ENCODE results near the gene DZIP1.
A peak's percentile ranks its signal among the peaks of the same experiment; 100 is the strongest.
"Not testable (repeated sequence)": the region's sequence is repeated elsewhere in the genome, so short reads cannot be mapped to it uniquely, and the experiment has no call there.

DZIP1 gene

DNA sequence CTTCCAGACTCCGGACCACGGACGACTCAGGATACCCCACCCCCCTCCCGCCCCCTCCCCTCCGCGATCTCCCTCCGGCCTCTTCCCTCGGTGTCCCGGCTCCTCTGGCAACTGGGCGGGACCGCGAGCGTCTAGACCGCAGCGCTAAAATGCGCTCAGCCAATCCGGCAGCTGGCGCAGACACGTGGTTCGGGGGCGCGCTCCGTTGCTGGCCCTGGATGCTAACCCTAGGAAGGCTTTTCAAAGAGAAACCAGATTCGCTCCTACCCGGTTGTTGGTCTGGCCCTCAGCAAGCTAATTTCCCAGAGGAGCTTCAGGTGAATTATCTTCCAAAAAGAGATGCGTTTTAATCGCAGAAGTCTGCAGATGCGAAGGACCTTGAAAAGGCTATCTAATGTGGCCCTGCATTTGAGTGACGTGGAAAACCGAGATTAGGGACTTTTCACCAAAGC, at the start of gene DZIP1:
Gene DZIP1 (minus strand): TSS at position 106 of the 452 bp plus-strand sequence. CDS start 2,677 bp downstream, outside the sequence.
- H3K4me3 ChIP-seq (ENCODE audit: low read length), result peak within 1 kb of the TSS; percentile 54
- DNase-seq (ENCODE audit: low read depth), result peak; percentile 73

GRCh38 chr13:95690986-95691385, 46.5 kb upstream of the DZIP1 start:
- DNase-seq (ENCODE audit: low read depth); H3K4me3 ChIP-seq (ENCODE audit: low read length): not testable (repeated sequence)

More for the DNA sequence above, at the start of gene DZIP1:
- TF ChIP-seq, protein P1, sequence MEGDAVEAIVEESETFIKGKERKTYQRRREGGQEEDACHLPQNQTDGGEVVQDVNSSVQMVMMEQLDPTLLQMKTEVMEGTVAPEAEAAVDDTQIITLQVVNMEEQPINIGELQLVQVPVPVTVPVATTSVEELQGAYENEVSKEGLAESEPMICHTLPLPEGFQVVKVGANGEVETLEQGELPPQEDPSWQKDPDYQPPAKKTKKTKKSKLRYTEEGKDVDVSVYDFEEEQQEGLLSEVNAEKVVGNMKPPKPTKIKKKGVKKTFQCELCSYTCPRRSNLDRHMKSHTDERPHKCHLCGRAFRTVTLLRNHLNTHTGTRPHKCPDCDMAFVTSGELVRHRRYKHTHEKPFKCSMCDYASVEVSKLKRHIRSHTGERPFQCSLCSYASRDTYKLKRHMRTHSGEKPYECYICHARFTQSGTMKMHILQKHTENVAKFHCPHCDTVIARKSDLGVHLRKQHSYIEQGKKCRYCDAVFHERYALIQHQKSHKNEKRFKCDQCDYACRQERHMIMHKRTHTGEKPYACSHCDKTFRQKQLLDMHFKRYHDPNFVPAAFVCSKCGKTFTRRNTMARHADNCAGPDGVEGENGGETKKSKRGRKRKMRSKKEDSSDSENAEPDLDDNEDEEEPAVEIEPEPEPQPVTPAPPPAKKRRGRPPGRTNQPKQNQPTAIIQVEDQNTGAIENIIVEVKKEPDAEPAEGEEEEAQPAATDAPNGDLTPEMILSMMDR (IDR thresholded peaks at IDR 0.05; ENCODE audit: insufficient read depth, low read depth, low read length, missing control alignments), result no peak

DNA sequence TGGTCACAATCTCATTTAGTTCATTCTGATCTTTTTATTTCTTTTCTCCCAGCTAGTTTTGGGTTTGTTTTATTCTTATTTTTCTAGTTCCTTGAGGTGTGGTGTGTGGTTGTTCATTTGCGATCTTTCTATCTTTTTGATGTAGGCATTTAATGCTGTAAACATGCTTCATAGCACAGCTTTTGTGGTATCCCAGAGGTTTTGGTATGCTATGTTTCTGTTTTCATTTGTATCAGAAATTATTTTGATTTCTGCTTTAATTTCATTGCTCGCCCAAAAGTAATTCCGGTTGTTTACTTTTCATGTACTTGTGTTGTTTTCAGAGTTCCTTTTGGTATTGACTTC, 45.0 kb upstream of the DZIP1 start:
- TF ChIP-seq, protein P1 (IDR thresholded peaks at IDR 0.05; ENCODE audit: insufficient read depth, low read depth, low read length, missing control alignments), result no peak
- H3K4me3 ChIP-seq (ENCODE audit: low read length), result no peak overlapping the region
- no peak for DNase-seq (ENCODE audit: low read depth)

DNA sequence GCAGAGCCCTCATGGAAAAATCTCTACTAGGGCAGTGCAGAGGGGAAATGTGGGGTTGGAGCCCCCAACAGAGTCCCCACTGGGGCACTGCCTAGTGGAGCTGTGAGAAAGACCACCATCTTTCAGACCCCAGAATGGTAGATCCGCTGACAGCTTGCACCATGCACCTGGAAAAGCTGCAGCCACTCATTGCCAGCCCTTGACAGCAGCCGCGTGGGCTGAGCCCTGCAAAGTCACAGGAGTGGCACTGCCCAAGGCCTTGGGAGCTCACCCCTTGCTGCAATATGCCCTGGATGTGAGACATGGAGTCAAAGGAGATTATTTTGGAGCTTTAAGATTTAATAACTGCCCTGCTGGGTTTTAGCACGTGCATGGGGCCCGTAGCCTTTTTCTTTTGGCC, 40.5 kb upstream of the DZIP1 start:
- not testable (repeated sequence) for H3K4me3 ChIP-seq (ENCODE audit: low read length); DNase-seq (ENCODE audit: low read depth)

GRCh38 chr13:95684418-95684817, 39.9 kb upstream of the DZIP1 start:
- no peak for DNase-seq (ENCODE audit: low read depth)
- H3K4me3 ChIP-seq (ENCODE audit: low read length), result no peak overlapping the region
- TF ChIP-seq, protein P1 (IDR thresholded peaks at IDR 0.05; ENCODE audit: insufficient read depth, low read depth, low read length, missing control alignments), result no peak

GRCh38 chr13:95679722-95680121, 35.2 kb upstream of the DZIP1 start:
- TF ChIP-seq, protein P1 (IDR thresholded peaks at IDR 0.05; ENCODE audit: insufficient read depth, low read depth, low read length, missing control alignments), result no peak
- no peak for DNase-seq (ENCODE audit: low read depth)
- no peak overlapping the region for H3K4me3 ChIP-seq (ENCODE audit: low read length)

DNA sequence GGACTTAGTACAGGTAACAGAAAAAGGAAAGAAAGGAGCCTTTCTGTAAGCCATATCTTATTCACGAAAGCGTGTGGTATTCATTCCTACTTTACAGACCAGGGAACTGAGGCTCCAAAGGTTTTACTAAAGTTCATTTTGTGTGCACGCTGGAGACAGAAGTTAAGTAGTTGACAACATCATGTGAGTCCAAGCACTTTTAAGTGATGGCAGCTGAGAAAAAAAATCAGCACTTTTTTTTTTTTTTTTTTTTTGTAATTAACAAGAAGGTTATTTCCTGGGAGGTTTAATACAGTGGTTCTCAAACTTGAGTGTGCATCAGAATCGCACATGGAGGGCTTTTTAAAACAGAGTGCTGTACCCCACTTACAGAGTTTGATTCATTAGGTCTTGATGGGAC, 34.5 kb upstream of the DZIP1 start:
- H3K4me3 ChIP-seq (ENCODE audit: low read length), result peak overlapping the region; percentile 9
- DNase-seq (ENCODE audit: low read depth), result no peak
- TF ChIP-seq, protein P1 (IDR thresholded peaks at IDR 0.05; ENCODE audit: insufficient read depth, low read depth, low read length, missing control alignments), result no peak

GRCh38 chr13:95677564-95678266, 33.2 kb upstream of the DZIP1 start:
- TF ChIP-seq, protein P1 (IDR thresholded peaks at IDR 0.05; ENCODE audit: insufficient read depth, low read depth, low read length, missing control alignments), result no peak
- peak; percentile 32 for DNase-seq (ENCODE audit: low read depth)
- peak overlapping the region; percentile 65 for H3K4me3 ChIP-seq (ENCODE audit: low read length)

Measured in epithelial cell of esophagus (primary cell).